K562 (cell line): ENCODE results near the gene REG4. TPM values are rescaled to one million over a fixed set of nuclear protein-coding genes. Genes with fewer than 3 reads are reported as not detected.

Experiments
- ATAC-seq: fragments of 200-7000 bp; cut with Tn5 transposase; 3 replicates; pipeline ENCODE4 v1.9.1; 2020; ENCODE audit warnings: moderate library complexity
- BruUV-seq: library from RNA; stranded (reverse); fragments of 400-500 nt; replicated peaks from 2 replicates; lab custom pipeline; 2021; lab: Mats Ljungman, UMichigan
- CTCF ChIA-PET: fragments of 300-600 bp; formaldehyde crosslinking; extraction: SDS; loops from one replicate; lab custom pipeline; 2021; ENCODE audit warnings: low intra/inter-chr PET ratio; lab: Yijun Ruan, JAX
- POLR2A ChIA-PET: fragments of 300-600, 350-650 bp; sonication (Branson Sonifier 250); formaldehyde crosslinking; extraction: SDS; loops from one replicate; lab custom pipeline; 2021; ENCODE audit warnings: antibody characterized with exemption, inconsistent platforms; lab: Yijun Ruan, JAX
- DNase-seq, 4 experiments: peaks; one replicate each; pipeline versions ENCODE4 v3.0.0 to v3.0.0-alpha.2; 2011 to 2018; ENCODE audit warnings: low spot score in 3 of 4, mixed read lengths in 3 of 4; ENCODE audit errors: extremely low read depth in 1 of 4
- FAIRE-seq: peaks from 2 replicates; lab custom pipeline; 2011; peaks lifted over from hg19 to GRCh38; lab: Jason Lieb, UNC
- H2AFZ ChIP-seq: 2 replicates; pipeline ENCODE4 v1.6.0; 2011; ENCODE audit warnings: low read depth, low read length, control low read depth, inconsistent platforms
- H3K27ac ChIP-seq: fragments of 200-600 bp; 3 replicates; pipeline ENCODE4 v1.8.0; 2011; ENCODE audit warnings: low read depth, mild to moderate bottlenecking, control low read depth, inconsistent platforms, low read length, moderate library complexity, mixed read lengths; ENCODE audit errors: extremely low read depth
- H3K27me3 ChIP-seq, 2 experiments: fragments of 300-600 bp in 1 of 2; 2 replicates in 1 of 2; 3 replicates in 1 of 2; pipeline versions ENCODE4 v1.6.0 to v1.8.0; 2011; ENCODE audit warnings: inconsistent platforms in 2 of 2, low read length in 2 of 2, mild to moderate bottlenecking in 1 of 2, mixed read lengths in 1 of 2, moderate library complexity in 1 of 2; ENCODE audit not compliant: control insufficient read depth in 2 of 2, insufficient read depth in 2 of 2
- H3K36me3 ChIP-seq: fragments of 300-600 bp; 3 replicates; pipeline ENCODE4 v1.8.0; 2011; ENCODE audit warnings: mild to moderate bottlenecking, low read length, inconsistent platforms; ENCODE audit not compliant: control insufficient read depth, insufficient read depth
- H3K4me1 ChIP-seq, 2 experiments: fragments of 200-600 bp in 1 of 2; replicated peaks in 1 of 2; 2 replicates in 1 of 2; 3 replicates in 1 of 2; pipeline versions ENCODE4 v1.5.1 to v1.8.0; 2011; ENCODE audit warnings: inconsistent platforms in 2 of 2, low read length in 2 of 2, mild to moderate bottlenecking in 1 of 2, mixed read lengths in 1 of 2, moderate library complexity in 1 of 2; ENCODE audit not compliant: control insufficient read depth in 2 of 2, insufficient read depth in 2 of 2
- H3K4me2 ChIP-seq: 2 replicates; pipeline ENCODE4 v1.6.1; 2011; ENCODE audit warnings: low read length, control low read depth, inconsistent platforms, mixed read lengths; ENCODE audit not compliant: insufficient read depth
- H3K4me3 ChIP-seq: fragments of 200-600 bp; sonication (generic), shearing (Covaris generic); 2 replicates; pipeline ENCODE4 v1.5.1; 2016; ENCODE audit warnings: control low read depth, inconsistent platforms
- H3K79me2 ChIP-seq: fragments of 200-600 bp; 3 replicates; pipeline ENCODE4 v1.8.0; 2011; ENCODE audit warnings: low read length, inconsistent platforms; ENCODE audit not compliant: control insufficient read depth, insufficient read depth
- H3K9ac ChIP-seq, 2 experiments: 2 replicates each; pipeline versions ENCODE4 v1.6.0 to v1.6.1; 2011; ENCODE audit warnings: low read depth in 2 of 2, low read length in 2 of 2, control low read depth in 1 of 2, inconsistent platforms in 1 of 2, mild to moderate bottlenecking in 1 of 2, mixed read lengths in 1 of 2; ENCODE audit not compliant: insufficient read depth in 1 of 2
- H3K9me1 ChIP-seq: one replicate; pipeline ENCODE4 v1.6.0; 2011; ENCODE audit warnings: inconsistent platforms, mild to moderate bottlenecking, low read length, moderate library complexity; ENCODE audit not compliant: control insufficient read depth, insufficient read depth
- H3K9me3 ChIP-seq: replicated peaks from 2 replicates; pipeline ENCODE4 v1.5.1; 2011; ENCODE audit warnings: low read depth, low read length, inconsistent platforms; ENCODE audit not compliant: control insufficient read depth, insufficient read depth
- H4K20me1 ChIP-seq: replicated peaks from 2 replicates; pipeline ENCODE4 v1.6.1; 2011; ENCODE audit warnings: low read length, inconsistent platforms, mixed read lengths; ENCODE audit not compliant: control insufficient read depth, insufficient read depth
- DACH1 ChIP-seq: fragments of 450-650 bp; IDR thresholded peaks from 2 replicates; pipeline ENCODE4 v1.6.1; 2018; ENCODE audit not compliant: partially characterized antibody
- EP400 ChIP-seq: fragments of 450-650 bp; IDR thresholded peaks from 2 replicates; pipeline ENCODE4 v1.6.1; 2017; ENCODE audit warnings: antibody characterized with exemption, mild to moderate bottlenecking, moderate library complexity
- ETS2 ChIP-seq: IDR thresholded peaks from 2 replicates; pipeline ENCODE4 v1.6.1; 2016; ENCODE audit warnings: borderline replicate concordance, missing genetic modification characterization, mild to moderate bottlenecking, moderate library complexity, missing compliant biosample characterization; ENCODE audit not compliant: poor library complexity, severe bottlenecking
- GTF2A2 ChIP-seq: IDR thresholded peaks from 2 replicates; pipeline ENCODE4 v1.6.1; 2016; ENCODE audit warnings: mild to moderate bottlenecking, missing genetic modification characterization, missing compliant biosample characterization
- HNRNPL ChIP-seq: fragments of 200-400 bp; formaldehyde crosslinking; IDR thresholded peaks from 2 replicates; pipeline ENCODE4 v1.6.1; 2017; ENCODE audit warnings: low read depth, mild to moderate bottlenecking, low read length
- ILK ChIP-seq: fragments of 450-650 bp; IDR thresholded peaks from 2 replicates; pipeline ENCODE4 v1.6.1; 2016; ENCODE audit warnings: missing genetic modification characterization, low read depth, mild to moderate bottlenecking, missing compliant biosample characterization, moderate library complexity, borderline replicate concordance
- NUFIP1 ChIP-seq: fragments of 450-650 bp; IDR thresholded peaks from 2 replicates; pipeline ENCODE4 v1.6.1; 2018; ENCODE audit not compliant: partially characterized antibody
- PCBP2 ChIP-seq: fragments of 200-400 bp; formaldehyde crosslinking; IDR thresholded peaks from 2 replicates; pipeline ENCODE4 v1.6.1; 2018; ENCODE audit warnings: low read length, low read depth, mild to moderate bottlenecking, moderate library complexity; ENCODE audit not compliant: poor library complexity, severe bottlenecking
- ZNF699 ChIP-seq: fragments of 250-450 bp; sonication (Bioruptor Pico); IDR thresholded peaks from 2 replicates; pipeline ENCODE4 v1.8.0; 2021; ENCODE audit warnings: mild to moderate bottlenecking, moderate library complexity; ENCODE audit not compliant: insufficient replicate concordance
- WGBS: fragments of 100-300 bp; shearing (Covaris generic); methylation state at CpG from one replicate; pipeline ENCODE4 v1.1.6; 2016; ENCODE audit warnings: low coverage, mixed read lengths; ENCODE audit not compliant: insufficient coverage; ENCODE audit errors: missing lambda C conversion rate; 5-methylcytosine and 5-hydroxymethylcytosine counted together
- in situ Hi-C: fragments of 300-500 bp; cut with MboI; formaldehyde crosslinking; loops from 4 replicates; pipeline ENCODE4 v1.15.0; 2018; ENCODE audit warnings: inconsistent platforms, mixed read lengths
- intact Hi-C: fragments of 100-400 bp; cut with micrococcal nuclease; formaldehyde crosslinking; loops from 2 replicates; pipeline ENCODE4 v1.14.2; 2022
- polyA plus RNA-seq, 8 experiments: library from polyadenylated mRNA; depleted of rRNA in 4 of 8; stranded (reverse) in 5 of 8; unstranded in 3 of 8; fragments of >200 nt; fragmentation: Nextera tagmentation in 2 of 8; fragmentation: Illumina TruSeq in 1 of 8; extraction: Ambion mirVana in 2 of 8; extraction: Trizol in 1 of 8; gene quantifications; 2 replicates each; pipeline versions ENCODE4 v1.2.1 to v1.2.3, GENCODE V29; 2011 to 2014; ENCODE audit warnings: inconsistent platforms in 1 of 8, missing spikeins in 1 of 8
- total RNA-seq, 7 experiments: library from RNA; depleted of rRNA in 6 of 7; stranded (reverse); fragments of >200 nt in 6 of 7; fragmentation: Illumina TruSeq in 2 of 7; extraction: Trizol in 2 of 7; gene quantifications; 2 replicates each; pipeline versions ENCODE4 v1.2.1 to v1.2.3, GENCODE V29; 2011 to 2021; ENCODE audit warnings: low replicate concordance in 1 of 7
- TF ChIP-seq, protein P1 (sequence below): sonication (generic); formaldehyde crosslinking; IDR thresholded peaks from 2 replicates; pipeline ENCODE4 v1.8.1; 2023; ENCODE audit warnings: missing genetic modification reagents, mild to moderate bottlenecking, borderline replicate concordance
- TF ChIP-seq, protein P2 (sequence below): IDR thresholded peaks from 2 replicates; pipeline ENCODE4 v1.6.1; 2011; ENCODE audit not compliant: insufficient read length; ENCODE audit errors: extremely low read depth

The REG4 gene
- total and polyA plus RNA-seq, 9 of the 15 experiments (the other 6 are each of a cell fraction or from before 2014, with no cell fraction given): not detected

DNA sequence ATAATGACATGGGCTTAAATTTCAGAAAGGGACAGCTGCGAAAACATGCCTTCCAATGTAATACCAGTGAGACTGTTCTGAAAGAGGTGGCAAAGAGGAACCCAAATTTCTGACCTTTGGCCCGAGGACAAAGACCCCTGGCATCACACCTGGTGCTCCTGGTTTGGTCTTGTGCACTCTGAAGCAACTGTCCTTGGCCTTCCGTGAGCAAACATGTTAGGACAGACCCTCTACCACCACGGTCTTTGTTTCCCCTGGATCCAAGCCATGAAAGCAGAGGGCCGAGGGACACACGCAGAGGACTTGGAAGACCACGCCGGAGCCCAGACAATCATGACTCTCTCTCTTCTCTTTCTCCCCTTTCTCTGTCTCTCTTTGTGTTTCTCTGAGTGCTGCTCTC is 6.0 kb downstream of the REG4 start:
- FAIRE-seq (no peak), ATAC-seq (no peak), DNase-seq (no peak)
- in situ Hi-C loops (no loop called here), intact Hi-C loops (no loop called here)
- no peaks in the 10 kb centered on the region for H3K79me2 ChIP-seq
- no peaks in the 10 kb centered on the region for H4K20me1 ChIP-seq
- H3K9me1 ChIP-seq: no peaks in the 10 kb centered on the region
- H3K9me3 ChIP-seq: no peaks in the 10 kb centered on the region
- H3K27me3 ChIP-seq: peaks cover 44 to 49% of the 10 kb centered on the region in 2 experiments
- no peak overlapping the region for H3K4me3 ChIP-seq
- H3K9ac ChIP-seq: no peak overlapping the region
- H3K27ac ChIP-seq: no peak overlapping the region
- CTCF ChIA-PET: no interaction called here
- WGBS: under 1% methylated on average over 8 of the region's 8 CpGs
- H3K4me2 ChIP-seq: no peak overlapping the region
- H2AFZ ChIP-seq: no peak overlapping the region
- H3K4me1 ChIP-seq: 0 out of 5 replicates have a peak, but pooled peaks cover 0 to 2% of the 10 kb centered on the region in 2 experiments
- POLR2A ChIA-PET: no interaction called here
- no peaks in the 10 kb centered on the region for H3K36me3 ChIP-seq
- BruUV-seq: no TSS peak
- TF ChIP-seq HNRNPL (no peak), DACH1 (no peak), NUFIP1 (no peak), ETS2 (no peak), GTF2A2 (tag) (no peak), ZNF699 (CRISPR knock-in tag) (no peak), ILK (tag) (no peak), EP400 (no peak), PCBP2 (no peak)
- TF ChIP-seq, protein P1, sequence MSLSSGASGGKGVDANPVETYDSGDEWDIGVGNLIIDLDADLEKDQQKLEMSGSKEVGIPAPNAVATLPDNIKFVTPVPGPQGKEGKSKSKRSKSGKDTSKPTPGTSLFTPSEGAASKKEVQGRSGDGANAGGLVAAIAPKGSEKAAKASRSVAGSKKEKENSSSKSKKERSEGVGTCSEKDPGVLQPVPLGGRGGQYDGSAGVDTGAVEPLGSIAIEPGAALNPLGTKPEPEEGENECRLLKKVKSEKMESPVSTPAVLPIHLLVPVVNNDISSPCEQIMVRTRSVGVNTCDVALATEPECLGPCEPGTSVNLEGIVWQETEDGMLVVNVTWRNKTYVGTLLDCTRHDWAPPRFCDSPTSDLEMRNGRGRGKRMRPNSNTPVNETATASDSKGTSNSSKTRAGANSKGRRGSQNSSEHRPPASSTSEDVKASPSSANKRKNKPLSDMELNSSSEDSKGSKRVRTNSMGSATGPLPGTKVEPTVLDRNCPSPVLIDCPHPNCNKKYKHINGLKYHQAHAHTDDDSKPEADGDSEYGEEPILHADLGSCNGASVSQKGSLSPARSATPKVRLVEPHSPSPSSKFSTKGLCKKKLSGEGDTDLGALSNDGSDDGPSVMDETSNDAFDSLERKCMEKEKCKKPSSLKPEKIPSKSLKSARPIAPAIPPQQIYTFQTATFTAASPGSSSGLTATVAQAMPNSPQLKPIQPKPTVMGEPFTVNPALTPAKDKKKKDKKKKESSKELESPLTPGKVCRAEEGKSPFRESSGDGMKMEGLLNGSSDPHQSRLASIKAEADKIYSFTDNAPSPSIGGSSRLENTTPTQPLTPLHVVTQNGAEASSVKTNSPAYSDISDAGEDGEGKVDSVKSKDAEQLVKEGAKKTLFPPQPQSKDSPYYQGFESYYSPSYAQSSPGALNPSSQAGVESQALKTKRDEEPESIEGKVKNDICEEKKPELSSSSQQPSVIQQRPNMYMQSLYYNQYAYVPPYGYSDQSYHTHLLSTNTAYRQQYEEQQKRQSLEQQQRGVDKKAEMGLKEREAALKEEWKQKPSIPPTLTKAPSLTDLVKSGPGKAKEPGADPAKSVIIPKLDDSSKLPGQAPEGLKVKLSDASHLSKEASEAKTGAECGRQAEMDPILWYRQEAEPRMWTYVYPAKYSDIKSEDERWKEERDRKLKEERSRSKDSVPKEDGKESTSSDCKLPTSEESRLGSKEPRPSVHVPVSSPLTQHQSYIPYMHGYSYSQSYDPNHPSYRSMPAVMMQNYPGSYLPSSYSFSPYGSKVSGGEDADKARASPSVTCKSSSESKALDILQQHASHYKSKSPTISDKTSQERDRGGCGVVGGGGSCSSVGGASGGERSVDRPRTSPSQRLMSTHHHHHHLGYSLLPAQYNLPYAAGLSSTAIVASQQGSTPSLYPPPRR (CRISPR knock-in tag): no peak
- TF ChIP-seq, protein P2, sequence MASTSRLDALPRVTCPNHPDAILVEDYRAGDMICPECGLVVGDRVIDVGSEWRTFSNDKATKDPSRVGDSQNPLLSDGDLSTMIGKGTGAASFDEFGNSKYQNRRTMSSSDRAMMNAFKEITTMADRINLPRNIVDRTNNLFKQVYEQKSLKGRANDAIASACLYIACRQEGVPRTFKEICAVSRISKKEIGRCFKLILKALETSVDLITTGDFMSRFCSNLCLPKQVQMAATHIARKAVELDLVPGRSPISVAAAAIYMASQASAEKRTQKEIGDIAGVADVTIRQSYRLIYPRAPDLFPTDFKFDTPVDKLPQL: no peak
